ENCODE results near the gene MRPS23.
A peak's percentile ranks its signal among the peaks of the same experiment; 100 is the strongest.

MRPS23 gene

DNA sequence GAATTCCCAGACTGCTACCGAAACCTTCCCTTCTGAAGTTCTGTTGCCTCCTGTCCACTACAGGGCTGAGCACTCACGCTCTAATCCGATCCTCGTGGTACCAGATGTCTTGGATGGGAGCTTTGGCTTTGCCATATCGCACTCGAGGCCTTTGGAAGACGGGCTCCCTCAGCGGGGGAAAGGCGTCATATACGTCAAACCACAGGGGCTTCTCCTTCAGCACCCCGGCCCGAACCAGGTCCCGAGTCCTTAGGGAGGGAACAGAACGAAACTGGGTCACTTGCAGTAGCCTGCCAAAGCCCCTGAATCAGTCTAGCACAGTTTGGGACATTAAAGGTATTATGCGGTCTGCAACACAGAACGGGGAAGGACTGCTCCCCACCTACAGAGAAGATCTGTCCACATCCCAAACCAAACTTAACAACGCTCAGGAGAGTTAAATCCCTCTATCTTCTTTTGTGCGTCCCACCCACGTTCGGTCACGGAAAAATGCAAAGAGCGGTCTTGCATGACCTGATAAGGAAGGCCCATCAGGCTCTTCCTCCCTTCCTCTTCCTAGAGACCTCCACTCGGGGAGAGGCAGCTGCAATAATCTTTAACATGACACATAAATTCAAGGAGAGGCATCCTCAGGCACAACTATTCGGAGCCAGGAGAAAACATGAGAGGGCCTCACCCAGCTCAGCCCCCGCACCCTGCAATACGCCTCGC lies 526 bp downstream of the MRPS23 start:
- TF ChIP-seq, protein P1, sequence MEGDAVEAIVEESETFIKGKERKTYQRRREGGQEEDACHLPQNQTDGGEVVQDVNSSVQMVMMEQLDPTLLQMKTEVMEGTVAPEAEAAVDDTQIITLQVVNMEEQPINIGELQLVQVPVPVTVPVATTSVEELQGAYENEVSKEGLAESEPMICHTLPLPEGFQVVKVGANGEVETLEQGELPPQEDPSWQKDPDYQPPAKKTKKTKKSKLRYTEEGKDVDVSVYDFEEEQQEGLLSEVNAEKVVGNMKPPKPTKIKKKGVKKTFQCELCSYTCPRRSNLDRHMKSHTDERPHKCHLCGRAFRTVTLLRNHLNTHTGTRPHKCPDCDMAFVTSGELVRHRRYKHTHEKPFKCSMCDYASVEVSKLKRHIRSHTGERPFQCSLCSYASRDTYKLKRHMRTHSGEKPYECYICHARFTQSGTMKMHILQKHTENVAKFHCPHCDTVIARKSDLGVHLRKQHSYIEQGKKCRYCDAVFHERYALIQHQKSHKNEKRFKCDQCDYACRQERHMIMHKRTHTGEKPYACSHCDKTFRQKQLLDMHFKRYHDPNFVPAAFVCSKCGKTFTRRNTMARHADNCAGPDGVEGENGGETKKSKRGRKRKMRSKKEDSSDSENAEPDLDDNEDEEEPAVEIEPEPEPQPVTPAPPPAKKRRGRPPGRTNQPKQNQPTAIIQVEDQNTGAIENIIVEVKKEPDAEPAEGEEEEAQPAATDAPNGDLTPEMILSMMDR (IDR thresholded peaks at IDR 0.05): no peak

DNA sequence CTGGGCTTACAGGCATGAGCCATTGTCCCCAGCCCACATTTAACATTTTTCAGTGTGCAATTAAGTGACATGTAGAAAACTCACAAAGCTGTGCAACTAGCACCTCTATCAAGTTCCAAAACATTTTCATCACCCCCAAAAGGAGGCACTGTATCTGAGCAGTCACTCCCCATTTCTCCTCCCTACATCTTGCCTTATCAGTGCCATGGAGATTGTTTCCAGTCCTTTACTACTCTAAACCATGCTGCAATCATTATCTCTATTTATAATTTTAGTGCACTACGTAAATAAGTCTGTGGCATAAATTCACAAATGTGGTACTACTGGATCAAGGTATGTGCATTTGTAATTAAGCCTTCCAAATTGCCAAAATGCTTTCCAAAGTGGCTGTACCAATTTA lies 7.6 kb downstream of the MRPS23 start:
- TF ChIP-seq, protein P1 (IDR thresholded peaks at IDR 0.05): no peak

DNA sequence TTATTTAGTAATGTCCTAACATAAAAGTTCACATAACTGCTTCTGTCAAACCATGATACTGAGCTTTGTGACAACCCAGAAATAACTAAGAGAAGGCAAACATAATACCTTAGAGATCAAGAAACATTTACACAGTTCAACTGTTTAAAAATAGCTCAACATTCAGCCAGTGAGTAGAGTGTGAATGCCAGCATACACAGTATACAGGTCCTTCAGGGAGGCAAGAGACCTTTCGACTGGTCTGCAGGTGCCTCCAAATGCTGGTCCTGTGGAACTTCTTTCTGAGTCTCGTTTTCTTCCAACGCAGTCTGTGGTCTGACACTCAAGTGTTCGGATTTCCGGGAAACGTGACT lies 10.3 kb downstream of the MRPS23 start:
- TF ChIP-seq, protein P1 (IDR thresholded peaks at IDR 0.05): no peak

DNA sequence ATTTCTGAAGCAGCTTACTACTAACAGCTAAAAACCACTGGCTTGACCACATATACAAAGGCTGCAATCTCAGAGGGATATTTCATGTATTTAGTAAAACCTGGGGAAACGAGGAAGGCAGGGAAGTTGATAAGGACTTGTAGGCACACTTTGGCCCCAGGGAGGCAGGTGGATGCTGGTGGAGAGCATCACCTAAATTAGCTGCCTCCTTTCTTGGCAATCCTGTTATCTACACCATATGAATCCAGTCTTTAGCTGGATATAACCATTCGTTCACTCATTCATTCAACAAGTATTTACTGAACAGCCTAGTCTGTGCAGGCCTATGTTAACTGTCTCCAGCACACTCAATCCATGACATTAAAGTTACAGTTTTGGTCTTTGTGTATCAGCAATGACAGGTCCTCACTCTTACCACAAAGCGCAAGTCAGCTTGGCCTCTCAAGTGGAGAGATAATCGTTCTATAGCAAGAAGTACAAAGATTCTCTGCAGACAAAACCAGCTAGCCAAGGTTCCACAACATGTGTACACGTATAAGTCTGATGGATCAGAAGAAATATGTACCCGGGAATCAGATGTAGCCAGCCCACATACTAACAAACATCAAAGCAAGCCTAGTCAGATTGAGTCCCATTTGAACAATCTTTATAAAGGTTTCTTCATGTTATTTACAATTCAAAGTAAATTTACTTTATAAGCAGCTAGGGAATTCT lies 10.8 kb downstream of the MRPS23 start:
- TF ChIP-seq, protein P1 (IDR thresholded peaks at IDR 0.05): no peak

DNA sequence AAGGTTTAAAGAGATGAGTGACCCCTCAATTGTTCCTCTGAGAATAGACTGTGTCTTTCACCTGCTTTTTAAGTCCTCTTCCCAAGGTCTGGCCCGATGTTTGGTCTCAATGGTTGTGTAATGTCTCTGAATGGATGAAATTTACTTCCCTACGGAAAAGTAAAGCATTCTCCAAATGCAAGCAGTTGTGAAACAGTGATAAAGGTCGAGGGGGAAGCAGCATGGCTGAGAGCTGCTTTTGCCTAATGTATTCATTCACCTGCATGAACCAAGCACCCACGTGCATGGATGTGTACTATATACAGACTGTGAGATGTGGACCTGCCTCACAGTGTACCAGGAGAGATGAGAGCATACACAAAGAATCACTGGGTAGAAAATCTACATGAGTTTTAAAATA lies 11.4 kb downstream of the MRPS23 start:
- TF ChIP-seq, protein P1 (IDR thresholded peaks at IDR 0.05): no peak

DNA sequence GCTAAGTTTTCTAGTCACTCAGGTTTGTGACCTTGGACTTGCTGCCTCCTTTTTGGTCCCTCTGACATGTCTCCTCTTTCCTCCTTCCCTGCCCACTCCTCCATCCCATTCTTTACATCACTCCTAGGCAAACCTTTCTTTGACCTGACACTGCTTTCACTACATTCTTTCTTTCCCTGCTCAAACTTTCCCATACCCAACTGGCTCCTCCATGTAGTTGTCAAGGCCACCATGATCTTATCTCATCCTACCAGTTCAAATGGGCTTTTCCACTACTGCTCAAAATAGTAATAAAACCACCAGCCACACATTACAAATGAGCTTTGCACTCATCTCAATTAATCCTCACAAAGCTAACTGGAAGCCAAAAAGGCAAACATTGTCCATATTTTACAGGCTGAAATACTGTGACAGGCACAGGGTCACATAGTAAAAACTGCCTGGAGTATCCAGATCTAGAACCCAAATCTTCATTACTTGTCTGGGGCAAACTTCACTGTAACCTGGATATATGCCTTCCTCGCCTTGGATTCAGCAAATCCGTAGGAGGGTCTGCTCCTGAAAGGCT lies 14.4 kb downstream of the MRPS23 start:
- TF ChIP-seq, protein P1 (IDR thresholded peaks at IDR 0.05): no peak

DNA sequence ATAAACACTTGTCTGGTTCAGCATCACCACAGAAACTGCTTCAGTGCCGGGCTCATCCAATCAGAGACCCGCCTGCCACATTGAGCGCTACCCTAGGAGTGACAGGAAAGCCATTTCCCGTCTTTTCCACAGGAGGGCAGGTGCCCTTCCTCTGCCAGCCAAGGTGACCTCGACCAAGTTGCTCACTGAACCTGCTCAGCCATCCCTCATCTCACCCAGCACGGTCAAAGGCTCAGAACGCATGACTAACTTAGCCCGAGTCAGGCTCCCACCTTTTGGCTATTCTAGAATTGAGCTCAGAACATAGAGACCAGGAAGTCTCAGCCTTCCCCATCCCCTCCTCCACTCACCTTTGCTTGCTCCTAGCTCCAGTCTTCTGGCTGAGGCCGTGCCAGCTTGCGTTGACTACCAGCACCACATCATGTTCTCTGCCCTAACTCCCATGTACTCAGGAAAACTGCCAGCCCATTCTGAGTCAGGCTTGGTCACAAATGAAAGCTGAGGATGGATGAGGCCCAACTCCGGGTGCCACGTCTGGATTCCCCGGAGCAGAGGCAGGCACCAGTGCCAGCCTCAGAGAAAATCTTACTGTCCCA lies 15.6 kb downstream of the MRPS23 start:
- TF ChIP-seq, protein P1 (IDR thresholded peaks at IDR 0.05): peak; percentile 22; the same call in 1 of the 2 replicates
